ENCODE measurements around the gene WWOX.

WWOX gene

GRCh38 chr16:78791011-78791410 is 691.6 kb downstream of the WWOX start:
- H3K4me3 Mint-ChIP-seq = no peak overlapping the region
- H3K27me3 Mint-ChIP-seq (ENCODE audit: low read depth) = peaks cover 3% of the 10 kb centered on the region
- no peaks in the 10 kb centered on the region for H3K36me3 Mint-ChIP-seq (ENCODE audit: low read depth)
- no peaks in the 10 kb centered on the region for H3K9me3 Mint-ChIP-seq
- no peak overlapping the region for H3K27ac Mint-ChIP-seq
- peaks cover 23% of the 10 kb centered on the region for H3K4me1 Mint-ChIP-seq (ENCODE audit: low read depth)
- DNase-seq (ENCODE audit: low spot score) = no peak

GRCh38 chr16:78791926-78792325 is 692.5 kb downstream of the WWOX start:
- Mint-ChIP-seq H3K4me3 (no peak overlapping the region), H3K9me3 (no peaks in the 10 kb centered on the region), H3K27me3 (ENCODE audit: low read depth) (peaks cover 3% of the 10 kb centered on the region), H3K4me1 (ENCODE audit: low read depth) (peaks cover 27% of the 10 kb centered on the region), H3K36me3 (ENCODE audit: low read depth) (no peaks in the 10 kb centered on the region), H3K27ac (no peak overlapping the region)
- DNase-seq (ENCODE audit: low spot score) = no peak

- Mint-ChIP-seq H3K4me3 (no peak overlapping the region), H3K9me3 (no peaks in the 10 kb centered on the region), H3K4me1 (ENCODE audit: low read depth) (peaks cover 27% of the 10 kb centered on the region), H3K36me3 (ENCODE audit: low read depth) (no peaks in the 10 kb centered on the region), H3K27ac (no peak overlapping the region), H3K27me3 (ENCODE audit: low read depth) (no peaks in the 10 kb centered on the region)
- DNase-seq (ENCODE audit: low spot score) = no peak
Measured at GRCh38 chr16:78792952-78793351, 693.5 kb downstream of the WWOX start.

GRCh38 chr16:78794581-78795250 is 695.3 kb downstream of the WWOX start:
- H3K4me3 Mint-ChIP-seq = peak overlapping the region; percentile 5
- H3K36me3 Mint-ChIP-seq (ENCODE audit: low read depth) = no peaks in the 10 kb centered on the region
- H3K27me3 Mint-ChIP-seq (ENCODE audit: low read depth) = peaks cover 2% of the 10 kb centered on the region
- peak overlapping the region; percentile 7 for H3K27ac Mint-ChIP-seq
- H3K9me3 Mint-ChIP-seq = no peaks in the 10 kb centered on the region
- DNase-seq (ENCODE audit: low spot score) = no peak
- H3K4me1 Mint-ChIP-seq (ENCODE audit: low read depth) = peaks cover 28% of the 10 kb centered on the region

- no peak for DNase-seq (ENCODE audit: low spot score)
- Mint-ChIP-seq H3K4me3 (no peak overlapping the region), H3K36me3 (ENCODE audit: low read depth) (no peaks in the 10 kb centered on the region), H3K27ac (no peak overlapping the region), H3K4me1 (ENCODE audit: low read depth) (peaks cover 30% of the 10 kb centered on the region), H3K27me3 (ENCODE audit: low read depth) (peaks cover 2% of the 10 kb centered on the region), H3K9me3 (no peaks in the 10 kb centered on the region)
Measured at GRCh38 chr16:78795433-78795832, 696.0 kb downstream of the WWOX start.

- Mint-ChIP-seq H3K36me3 (ENCODE audit: low read depth) (no peaks in the 10 kb centered on the region), H3K27ac (no peak overlapping the region), H3K4me3 (no peak overlapping the region), H3K27me3 (ENCODE audit: low read depth) (peaks cover 2% of the 10 kb centered on the region), H3K4me1 (ENCODE audit: low read depth) (peaks cover 28% of the 10 kb centered on the region), H3K9me3 (no peaks in the 10 kb centered on the region)
- no peak for DNase-seq (ENCODE audit: low spot score)
Measured at GRCh38 chr16:78796221-78796866, 696.9 kb downstream of the WWOX start.

GRCh38 chr16:78799429-78799828 is 700.0 kb downstream of the WWOX start:
- no peak for DNase-seq (ENCODE audit: low spot score)
- H3K27me3 Mint-ChIP-seq (ENCODE audit: low read depth) = peaks cover 2% of the 10 kb centered on the region
- no peaks in the 10 kb centered on the region for H3K9me3 Mint-ChIP-seq
- H3K4me3 Mint-ChIP-seq = no peak overlapping the region
- no peak overlapping the region for H3K27ac Mint-ChIP-seq
- H3K36me3 Mint-ChIP-seq (ENCODE audit: low read depth) = no peaks in the 10 kb centered on the region
- H3K4me1 Mint-ChIP-seq (ENCODE audit: low read depth) = peaks cover 31% of the 10 kb centered on the region

GRCh38 chr16:78800523-78800922 is 701.1 kb downstream of the WWOX start:
- H3K9me3 Mint-ChIP-seq = peaks cover under 1% of the 10 kb centered on the region
- no peak overlapping the region for H3K27ac Mint-ChIP-seq
- H3K27me3 Mint-ChIP-seq (ENCODE audit: low read depth) = peaks cover 2% of the 10 kb centered on the region
- no peak overlapping the region for H3K4me3 Mint-ChIP-seq
- peaks cover 21% of the 10 kb centered on the region for H3K4me1 Mint-ChIP-seq (ENCODE audit: low read depth)
- no peaks in the 10 kb centered on the region for H3K36me3 Mint-ChIP-seq (ENCODE audit: low read depth)
- peak; percentile 31 for DNase-seq (ENCODE audit: low spot score)

GRCh38 chr16:78804058-78804735 is 704.7 kb downstream of the WWOX start:
- H3K4me1 Mint-ChIP-seq (ENCODE audit: low read depth) = peaks cover 16% of the 10 kb centered on the region
- no peak overlapping the region for H3K4me3 Mint-ChIP-seq
- H3K27ac Mint-ChIP-seq = no peak overlapping the region
- H3K27me3 Mint-ChIP-seq (ENCODE audit: low read depth) = peaks cover 2% of the 10 kb centered on the region
- no peak for DNase-seq (ENCODE audit: low spot score)
- H3K36me3 Mint-ChIP-seq (ENCODE audit: low read depth) = no peaks in the 10 kb centered on the region
- peaks cover 5% of the 10 kb centered on the region for H3K9me3 Mint-ChIP-seq

- peaks cover 10% of the 10 kb centered on the region for H3K4me1 Mint-ChIP-seq (ENCODE audit: low read depth)
- peaks cover 5% of the 10 kb centered on the region for H3K9me3 Mint-ChIP-seq
- no peaks in the 10 kb centered on the region for H3K36me3 Mint-ChIP-seq (ENCODE audit: low read depth)
- no peak overlapping the region for H3K27ac Mint-ChIP-seq
- no peak for DNase-seq (ENCODE audit: low spot score)
- H3K4me3 Mint-ChIP-seq = no peak overlapping the region
- H3K27me3 Mint-ChIP-seq (ENCODE audit: low read depth) = no peaks in the 10 kb centered on the region
Measured at GRCh38 chr16:78805556-78805955, 706.1 kb downstream of the WWOX start.

GRCh38 chr16:78811247-78811646 is 711.8 kb downstream of the WWOX start:
- H3K36me3 Mint-ChIP-seq (ENCODE audit: low read depth) = no peaks in the 10 kb centered on the region
- no peaks in the 10 kb centered on the region for H3K9me3 Mint-ChIP-seq
- no peak overlapping the region for H3K4me3 Mint-ChIP-seq
- peaks cover 1% of the 10 kb centered on the region for H3K27me3 Mint-ChIP-seq (ENCODE audit: low read depth)
- H3K4me1 Mint-ChIP-seq (ENCODE audit: low read depth) = peaks cover 2% of the 10 kb centered on the region
- DNase-seq (ENCODE audit: low spot score) = no peak
- no peak overlapping the region for H3K27ac Mint-ChIP-seq

- H3K27ac Mint-ChIP-seq = no peak overlapping the region
- no peaks in the 10 kb centered on the region for H3K9me3 Mint-ChIP-seq
- H3K36me3 Mint-ChIP-seq (ENCODE audit: low read depth) = no peaks in the 10 kb centered on the region
- peaks cover 1% of the 10 kb centered on the region for H3K27me3 Mint-ChIP-seq (ENCODE audit: low read depth)
- H3K4me1 Mint-ChIP-seq (ENCODE audit: low read depth) = peaks cover 2% of the 10 kb centered on the region
- H3K4me3 Mint-ChIP-seq = no peak overlapping the region
- DNase-seq (ENCODE audit: low spot score) = no peak
Measured at GRCh38 chr16:78812582-78812981, 713.1 kb downstream of the WWOX start.

GRCh38 chr16:78813661-78814311 is 714.3 kb downstream of the WWOX start:
- Mint-ChIP-seq H3K4me1 (ENCODE audit: low read depth) (peaks cover 2% of the 10 kb centered on the region), H3K36me3 (ENCODE audit: low read depth) (no peaks in the 10 kb centered on the region), H3K27me3 (ENCODE audit: low read depth) (peaks cover 1% of the 10 kb centered on the region), H3K9me3 (no peaks in the 10 kb centered on the region), H3K4me3 (no peak overlapping the region), H3K27ac (no peak overlapping the region)
- DNase-seq (ENCODE audit: low spot score) = no peak

GRCh38 chr16:78815713-78816112 is 716.3 kb downstream of the WWOX start:
- DNase-seq (ENCODE audit: low spot score) = no peak
- Mint-ChIP-seq H3K36me3 (ENCODE audit: low read depth) (no peaks in the 10 kb centered on the region), H3K4me1 (ENCODE audit: low read depth) (no peaks in the 10 kb centered on the region), H3K9me3 (no peaks in the 10 kb centered on the region), H3K27me3 (ENCODE audit: low read depth) (peaks cover 1% of the 10 kb centered on the region), H3K27ac (no peak overlapping the region), H3K4me3 (no peak overlapping the region)
